ENCODE data around the gene NKX1-1. TPM values are rescaled to one million over a fixed set of nuclear protein-coding genes. Genes with fewer than 3 reads are reported as not detected.
A peak's percentile ranks its signal among the peaks of the same experiment; 100 is the strongest.

NKX1-1 gene
- total RNA-seq, 6 experiments from 2014 or later, result not detected

- no peak overlapping the region for H3K27ac ChIP-seq
- H3K36me3 ChIP-seq, result no peaks in the 10 kb centered on the region
- ATAC-seq (no peak), DNase-seq (no peak)
- 3% methylated on average over 24 of the region's 26 CpGs for WGBS (ENCODE audit: insufficient coverage, low coverage, low lambda C conversion rate, missing lambda C conversion rate)
- no peaks in the 10 kb centered on the region for H3K9me3 ChIP-seq
- no peak overlapping the region for H3K4me3 ChIP-seq
- TF ChIP-seq, protein P1, sequence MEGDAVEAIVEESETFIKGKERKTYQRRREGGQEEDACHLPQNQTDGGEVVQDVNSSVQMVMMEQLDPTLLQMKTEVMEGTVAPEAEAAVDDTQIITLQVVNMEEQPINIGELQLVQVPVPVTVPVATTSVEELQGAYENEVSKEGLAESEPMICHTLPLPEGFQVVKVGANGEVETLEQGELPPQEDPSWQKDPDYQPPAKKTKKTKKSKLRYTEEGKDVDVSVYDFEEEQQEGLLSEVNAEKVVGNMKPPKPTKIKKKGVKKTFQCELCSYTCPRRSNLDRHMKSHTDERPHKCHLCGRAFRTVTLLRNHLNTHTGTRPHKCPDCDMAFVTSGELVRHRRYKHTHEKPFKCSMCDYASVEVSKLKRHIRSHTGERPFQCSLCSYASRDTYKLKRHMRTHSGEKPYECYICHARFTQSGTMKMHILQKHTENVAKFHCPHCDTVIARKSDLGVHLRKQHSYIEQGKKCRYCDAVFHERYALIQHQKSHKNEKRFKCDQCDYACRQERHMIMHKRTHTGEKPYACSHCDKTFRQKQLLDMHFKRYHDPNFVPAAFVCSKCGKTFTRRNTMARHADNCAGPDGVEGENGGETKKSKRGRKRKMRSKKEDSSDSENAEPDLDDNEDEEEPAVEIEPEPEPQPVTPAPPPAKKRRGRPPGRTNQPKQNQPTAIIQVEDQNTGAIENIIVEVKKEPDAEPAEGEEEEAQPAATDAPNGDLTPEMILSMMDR (IDR thresholded peaks at IDR 0.05), result no peak
- no peak for TF ChIP-seq POLR2A (IDR thresholded peaks at IDR 0.05)
- no peaks in the 10 kb centered on the region for H3K4me1 ChIP-seq
- H3K27me3 ChIP-seq, result peaks cover 3 to 33% of the 10 kb centered on the region in 2 donors
- intact Hi-C loops (cut with DNase I), result no loop called here
These were observed 997 bp downstream of the NKX1-1 start for GRCh38 chr4:1405254-1405635.

- no peak for TF ChIP-seq POLR2A (IDR thresholded peaks at IDR 0.05)
- TF ChIP-seq, protein P1 (IDR thresholded peaks at IDR 0.05), result no peak
- H3K9me3 ChIP-seq, result no peaks in the 10 kb centered on the region
- no peak overlapping the region for H3K4me3 ChIP-seq
- no peaks in the 10 kb centered on the region for H3K36me3 ChIP-seq
- no peak overlapping the region for H3K27ac ChIP-seq
- 2% methylated on average over 10 of the region's 54 CpGs for WGBS (ENCODE audit: insufficient coverage, low coverage, low lambda C conversion rate, missing lambda C conversion rate)
- intact Hi-C loops (cut with DNase I), result no loop called here
- no peak for ATAC-seq
- H3K27me3 ChIP-seq, result peaks cover 3 to 33% of the 10 kb centered on the region in 2 donors
- H3K4me1 ChIP-seq, result no peaks in the 10 kb centered on the region
- DNase-seq, result peak in 2 of 3 donors; percentile 34 to 36
These were observed 1.5 kb downstream of the NKX1-1 start for GRCh38 chr4:1404573-1405253.

- Histone ChIP-seq H3K36me3 (no peaks in the 10 kb centered on the region), H3K4me1 (no peaks in the 10 kb centered on the region), H3K4me3 (no peak overlapping the region), H3K27me3 (peaks cover 3 to 30% of the 10 kb centered on the region in 2 donors), H3K27ac (no peak overlapping the region), H3K9me3 (no peaks in the 10 kb centered on the region)
- 5% methylated on average over 72 of the region's 107 CpGs for WGBS (ENCODE audit: insufficient coverage, low coverage, low lambda C conversion rate, missing lambda C conversion rate)
- DNase-seq, result peak; percentile 18 to 47 (median 31)
- ATAC-seq, result no peak
- intact Hi-C loops (cut with DNase I), result no loop called here
- no peak for TF ChIP-seq POLR2A (IDR thresholded peaks at IDR 0.05)
- TF ChIP-seq, protein P1 (IDR thresholded peaks at IDR 0.05), result no peak
These were observed 2.4 kb downstream of the NKX1-1 start for GRCh38 chr4:1403591-1404572.

DNA sequence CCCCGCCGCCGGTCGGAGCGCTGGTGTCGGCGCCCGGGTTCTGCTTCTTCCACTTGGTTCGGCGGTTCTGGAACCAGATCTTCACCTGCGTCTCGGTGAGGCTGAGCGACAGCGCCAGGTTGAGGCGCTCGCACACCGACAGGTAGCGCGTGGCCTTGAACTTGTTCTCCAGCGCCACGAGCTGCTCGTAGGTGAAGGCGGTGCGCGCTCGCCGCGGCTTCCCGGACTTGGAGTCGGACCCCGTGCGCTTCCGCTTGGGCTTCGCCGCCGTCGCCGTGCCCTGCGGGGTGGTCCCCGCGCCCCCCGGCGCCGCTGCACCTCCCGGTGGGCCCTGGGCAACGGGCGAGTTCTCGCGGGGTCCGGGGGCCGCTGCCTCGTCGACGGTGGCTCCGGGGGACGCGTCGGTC lies 3.1 kb downstream of the NKX1-1 start:
- Histone ChIP-seq H3K4me3 (no peak overlapping the region), H3K9me3 (no peaks in the 10 kb centered on the region), H3K27me3 (peaks cover 3 to 29% of the 10 kb centered on the region in 2 donors), H3K27ac (no peak overlapping the region), H3K36me3 (no peaks in the 10 kb centered on the region), H3K4me1 (no peaks in the 10 kb centered on the region)
- no peak for TF ChIP-seq POLR2A (IDR thresholded peaks at IDR 0.05)
- TF ChIP-seq, protein P1 (IDR thresholded peaks at IDR 0.05), result no peak
- 0% methylated on average over 1 of the region's 58 CpGs for WGBS (ENCODE audit: insufficient coverage, low coverage, low lambda C conversion rate, missing lambda C conversion rate)
- intact Hi-C loops (cut with DNase I), result no loop called here
- ATAC-seq (no peak), DNase-seq (peak; percentile 16 to 39 (median 25))
